KOPT-K1 (cell line): Measurements from ENCODE around the gene TBX2.

Experiments used
- H3K27ac ChIP-seq: fragments of 200-600 bp; sonication (generic); 2 replicates; pipeline ENCODE4 v1.5.1; 2016; ENCODE audit warnings: antibody characterized with exemption, mild to moderate bottlenecking, low read depth, low read length; ENCODE audit not compliant: poor library complexity, severe bottlenecking
- H3K36me3 ChIP-seq: fragments of 200-600 bp; sonication (generic); 2 replicates; pipeline ENCODE4 v1.5.1; 2017; ENCODE audit warnings: antibody characterized with exemption, mild to moderate bottlenecking, low read length, moderate library complexity; ENCODE audit not compliant: insufficient read depth
- H3K9me3 ChIP-seq: fragments of 200-600 bp; sonication (generic); 2 replicates; pipeline ENCODE4 v1.5.1; 2017; ENCODE audit warnings: antibody characterized with exemption, low read length, mild to moderate bottlenecking; ENCODE audit not compliant: insufficient read depth, poor library complexity, severe bottlenecking

TBX2 gene

DNA sequence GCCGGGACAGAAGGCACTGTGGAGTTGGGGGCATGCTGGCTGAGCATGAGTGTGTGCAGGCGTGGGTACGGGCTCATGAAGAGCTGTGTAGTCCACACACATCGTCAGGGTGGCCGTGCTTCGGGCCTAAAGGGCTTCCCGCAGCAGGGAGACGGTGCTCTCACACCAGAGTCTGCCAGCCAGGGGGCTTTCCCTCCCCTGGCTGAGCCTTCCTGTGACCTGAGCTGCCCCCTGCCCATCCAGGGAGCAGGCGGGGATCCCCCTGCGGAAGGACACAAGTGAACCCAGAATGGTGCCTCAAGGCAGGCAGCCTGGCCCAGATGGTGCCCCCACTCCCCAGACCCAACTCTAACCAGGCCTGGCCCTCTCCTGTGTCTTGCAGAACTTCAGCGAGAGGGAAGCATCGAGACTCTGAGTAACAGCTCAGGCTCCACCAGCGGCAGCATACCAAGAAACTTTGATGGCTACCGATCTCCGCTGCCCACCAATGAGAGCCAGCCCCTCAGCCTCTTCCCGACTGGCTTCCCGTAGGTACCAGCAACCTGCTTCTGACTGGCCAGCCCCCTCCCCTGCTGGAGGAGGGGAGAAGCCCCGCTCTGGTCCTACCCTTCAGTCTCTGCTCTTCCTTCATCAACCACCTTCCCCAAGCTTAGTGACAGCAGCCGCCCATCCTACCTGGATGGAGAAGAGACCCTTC is 7.9 kb upstream of the TBX2 start:
- H3K27ac ChIP-seq, result no peak overlapping the region
- no peaks in the 10 kb centered on the region for H3K36me3 ChIP-seq
- H3K9me3 ChIP-seq, result no peaks in the 10 kb centered on the region

DNA sequence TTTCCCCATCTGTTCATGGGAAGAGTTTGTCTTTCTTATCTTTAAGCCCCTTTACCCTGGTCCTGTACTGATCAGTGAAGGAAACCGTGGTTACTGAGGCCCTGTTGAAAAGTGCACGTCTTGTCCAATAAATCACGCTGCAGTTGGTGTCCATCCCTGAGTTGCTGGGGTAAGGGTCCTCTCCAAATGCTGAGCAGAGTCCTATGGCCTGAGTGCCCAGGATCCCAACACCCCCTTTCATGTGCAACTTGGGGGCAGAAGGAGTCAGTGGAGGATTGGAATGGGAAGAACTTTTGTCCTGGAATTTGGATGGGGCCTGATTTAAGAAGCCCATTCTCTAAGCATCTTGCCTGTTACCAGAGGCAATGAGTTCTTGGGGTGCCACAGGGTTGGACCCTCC is 7.0 kb upstream of the TBX2 start:
- peaks cover under 1% of the 10 kb centered on the region for H3K9me3 ChIP-seq
- H3K27ac ChIP-seq, result no peak overlapping the region

GRCh38 chr17:61393550-61393903 is 6.1 kb upstream of the TBX2 start:
- Histone ChIP-seq H3K9me3 (peaks cover 8% of the 10 kb centered on the region), H3K36me3 (no peaks in the 10 kb centered on the region), H3K27ac (no peak overlapping the region)

More for the DNA sequence above, 7.0 kb upstream of the TBX2 start:
- no peaks in the 10 kb centered on the region for H3K36me3 ChIP-seq

GRCh38 chr17:61393904-61394629 is 5.6 kb upstream of the TBX2 start:
- Histone ChIP-seq H3K27ac (no peak overlapping the region), H3K9me3 (peaks cover 14% of the 10 kb centered on the region), H3K36me3 (no peaks in the 10 kb centered on the region)

- Histone ChIP-seq H3K27ac (no peak overlapping the region), H3K36me3 (no peaks in the 10 kb centered on the region), H3K9me3 (peaks cover 15% of the 10 kb centered on the region)
Observed at GRCh38 chr17:61394630-61395408, 4.8 kb upstream of the TBX2 start.

- no peaks in the 10 kb centered on the region for H3K36me3 ChIP-seq
- peaks cover 15% of the 10 kb centered on the region for H3K9me3 ChIP-seq
- no peak overlapping the region for H3K27ac ChIP-seq
Observed at GRCh38 chr17:61395409-61395982, 4.1 kb upstream of the TBX2 start.

- no peaks in the 10 kb centered on the region for H3K36me3 ChIP-seq
- no peak overlapping the region for H3K27ac ChIP-seq
- H3K9me3 ChIP-seq, result peaks cover 15% of the 10 kb centered on the region
Observed at GRCh38 chr17:61395983-61396585, 3.6 kb upstream of the TBX2 start.

DNA sequence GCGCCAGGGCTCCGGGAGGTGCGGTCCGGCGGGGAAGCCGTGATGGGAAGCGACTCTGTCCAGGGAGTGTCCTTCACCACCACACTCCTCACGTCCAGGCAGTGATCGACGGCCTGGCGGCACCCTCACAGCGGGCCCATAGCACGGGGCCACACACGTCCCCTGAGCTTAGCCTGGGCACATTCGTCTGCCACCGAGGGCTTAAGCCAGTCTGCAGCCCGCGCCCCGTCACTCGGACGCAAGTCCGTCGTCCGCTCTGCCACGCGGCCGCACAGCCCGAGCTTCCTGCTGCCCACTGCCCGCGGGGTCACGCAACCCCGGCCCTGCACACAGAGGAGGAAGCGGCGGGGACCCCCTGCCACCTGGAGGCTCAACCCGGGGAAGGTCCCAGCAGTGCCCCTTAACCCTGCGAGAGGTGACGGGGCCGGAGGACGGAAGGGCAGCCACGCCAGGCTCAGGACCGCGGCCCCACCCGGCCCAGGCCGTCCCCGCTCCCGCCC is 3.0 kb upstream of the TBX2 start:
- no peak overlapping the region for H3K27ac ChIP-seq
- H3K9me3 ChIP-seq, result peaks cover 15% of the 10 kb centered on the region

DNA sequence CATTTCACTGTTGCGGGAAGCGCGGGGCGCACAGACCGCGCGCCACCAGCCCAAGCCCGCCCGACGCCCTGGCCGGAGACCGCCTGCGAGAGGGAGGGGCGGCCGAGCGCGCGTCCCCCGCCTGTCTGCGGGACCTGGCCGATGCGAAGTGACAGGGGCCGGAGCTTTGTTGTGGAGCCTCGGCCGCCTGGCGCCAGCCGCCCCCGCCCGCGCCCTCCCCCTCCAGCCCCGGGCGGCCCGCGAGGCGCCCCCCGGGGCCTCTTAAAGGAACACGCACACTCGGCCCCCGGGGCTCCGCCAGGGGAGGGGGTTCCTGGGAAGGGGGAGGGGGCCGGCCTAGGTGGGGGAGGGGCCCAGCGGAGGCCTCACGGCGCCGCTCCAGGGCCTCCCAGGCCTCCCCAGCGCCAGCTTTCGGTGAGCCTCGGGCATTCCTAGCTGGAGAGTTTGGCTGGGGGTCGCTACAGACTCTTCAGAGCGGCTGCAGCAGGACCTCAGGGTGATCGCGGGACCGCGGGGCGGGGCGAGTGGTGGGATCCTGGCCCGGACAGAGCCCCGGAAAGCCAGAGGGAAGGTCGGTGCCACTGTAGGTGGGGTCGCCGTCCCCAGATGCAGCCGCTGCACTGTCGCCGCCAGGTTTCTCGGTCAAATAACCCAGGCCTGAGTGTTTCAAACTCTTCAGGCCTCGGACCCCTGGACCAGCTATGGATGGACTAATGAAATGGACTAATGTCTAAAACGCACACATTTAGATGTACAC is 2.4 kb upstream of the TBX2 start:
- Histone ChIP-seq H3K9me3 (peaks cover 15% of the 10 kb centered on the region), H3K36me3 (no peaks in the 10 kb centered on the region), H3K27ac (no peak overlapping the region)

More for the DNA sequence above, 3.0 kb upstream of the TBX2 start:
- no peaks in the 10 kb centered on the region for H3K36me3 ChIP-seq

GRCh38 chr17:61398721-61399130 is 917 bp upstream of the TBX2 start:
- H3K9me3 ChIP-seq, result peaks cover 15% of the 10 kb centered on the region
- no peak overlapping the region for H3K27ac ChIP-seq
- no peaks in the 10 kb centered on the region for H3K36me3 ChIP-seq

DNA sequence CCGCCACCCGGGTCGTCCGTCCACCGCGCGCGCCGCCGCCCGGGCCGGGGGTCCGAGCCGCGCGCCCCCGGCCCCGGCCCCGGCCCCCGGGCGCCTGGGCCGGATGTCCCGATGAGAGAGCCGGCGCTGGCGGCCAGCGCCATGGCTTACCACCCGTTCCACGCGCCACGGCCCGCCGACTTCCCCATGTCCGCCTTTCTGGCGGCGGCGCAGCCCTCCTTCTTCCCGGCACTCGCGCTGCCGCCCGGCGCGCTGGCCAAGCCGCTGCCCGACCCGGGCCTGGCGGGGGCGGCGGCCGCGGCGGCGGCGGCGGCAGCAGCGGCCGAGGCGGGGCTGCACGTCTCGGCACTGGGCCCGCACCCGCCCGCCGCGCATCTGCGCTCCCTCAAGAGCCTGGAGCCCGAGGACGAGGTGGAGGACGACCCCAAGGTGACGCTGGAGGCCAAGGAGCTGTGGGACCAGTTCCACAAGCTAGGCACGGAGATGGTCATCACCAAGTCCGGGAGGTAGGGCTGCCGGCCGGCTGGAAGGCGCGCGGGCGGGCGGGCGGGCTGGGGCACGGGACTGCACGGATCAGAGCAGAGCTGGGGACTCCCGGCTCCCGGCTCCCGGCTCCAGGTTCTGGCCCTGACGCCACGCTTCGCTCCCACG is 548 bp downstream of the TBX2 start:
- Histone ChIP-seq H3K9me3 (peaks cover 15% of the 10 kb centered on the region), H3K36me3 (no peaks in the 10 kb centered on the region), H3K27ac (no peak overlapping the region)

- no peaks in the 10 kb centered on the region for H3K36me3 ChIP-seq
- no peak overlapping the region for H3K27ac ChIP-seq
- peaks cover 15% of the 10 kb centered on the region for H3K9me3 ChIP-seq
Observed at GRCh38 chr17:61400717-61401388, 1.2 kb downstream of the TBX2 start.

DNA sequence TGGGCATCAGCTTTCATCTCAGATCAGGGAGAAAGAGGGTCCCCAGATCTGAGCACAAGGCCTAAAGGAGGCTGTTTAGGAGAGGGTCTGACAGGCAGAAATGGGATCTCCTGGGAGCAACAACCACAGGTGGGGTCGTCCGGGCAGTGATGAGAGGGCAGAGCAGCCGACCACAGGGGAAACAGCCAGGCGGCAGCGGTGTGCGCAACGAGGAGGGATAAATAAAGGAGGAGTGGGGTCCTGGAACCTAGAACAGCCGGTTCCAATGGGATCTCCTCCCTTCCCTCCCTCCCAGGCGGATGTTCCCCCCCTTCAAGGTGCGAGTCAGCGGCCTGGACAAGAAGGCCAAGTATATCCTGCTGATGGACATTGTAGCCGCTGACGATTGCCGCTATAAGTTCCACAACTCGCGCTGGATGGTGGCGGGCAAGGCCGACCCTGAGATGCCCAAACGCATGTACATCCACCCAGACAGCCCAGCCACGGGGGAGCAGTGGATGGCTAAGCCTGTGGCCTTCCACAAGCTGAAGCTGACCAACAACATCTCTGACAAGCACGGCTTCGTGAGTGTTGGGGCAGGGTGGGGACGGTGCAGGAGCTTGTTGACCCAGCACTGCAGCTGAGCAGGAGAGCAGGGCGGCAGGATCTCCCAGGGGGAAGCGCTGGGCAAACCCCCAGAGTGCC is 1.9 kb downstream of the TBX2 start:
- Histone ChIP-seq H3K9me3 (peaks cover 15% of the 10 kb centered on the region), H3K27ac (no peak overlapping the region), H3K36me3 (no peaks in the 10 kb centered on the region)
